GM12878 (cell line): ENCODE measurements around the gene ITGA11. TPM values are rescaled to one million over a fixed set of nuclear protein-coding genes. Genes with fewer than 3 reads are reported as not detected.
A peak's percentile ranks its signal among the peaks of the same experiment; 100 is the strongest.

ENCODE experiments used
- ATAC-seq: fragments of 200-7000 bp; cut with Tn5 transposase; 3 replicates; pipeline ENCODE4 v1.9.1; 2020; ENCODE audit warnings: mild to moderate bottlenecking, moderate library complexity
- BruUV-seq: library from RNA; stranded (reverse); fragments of 400-500 nt; replicated peaks from 2 replicates; lab custom pipeline; 2021; lab: Mats Ljungman, UMichigan
- CTCF ChIA-PET: fragments of 300-600 bp; sonication (Branson Sonifier 250); formaldehyde crosslinking; extraction: SDS; loops from one replicate; lab custom pipeline; 2021; ENCODE audit warnings: inconsistent platforms; lab: Yijun Ruan, JAX
- POLR2A ChIA-PET: fragments of 350-600 bp; formaldehyde crosslinking; extraction: SDS; loops from one replicate; lab custom pipeline; 2021; ENCODE audit warnings: inconsistent platforms; lab: Charles Lee
- RAD21 ChIA-PET: fragments of 300-600 bp; sonication (Branson Sonifier 250); formaldehyde crosslinking; loops from one replicate; lab custom pipeline; 2023; ENCODE audit warnings: antibody characterized with exemption; ENCODE audit not compliant: unreplicated experiment; lab: Charles Lee
- SMC1A ChIA-PET: fragments of 300-600 bp; sonication (Branson Sonifier 250); formaldehyde crosslinking; loops from one replicate; lab custom pipeline; 2023; ENCODE audit not compliant: unreplicated experiment, uncharacterized antibody; lab: Charles Lee
- DNase-seq: peaks from one replicate; pipeline ENCODE4 v3.0.0-alpha.2; 2011; ENCODE audit warnings: low read depth, low spot score
- FAIRE-seq: peaks from 3 replicates; lab custom pipeline; 2011; peaks lifted over from hg19 to GRCh38; lab: Jason Lieb, UNC
- H2AFZ ChIP-seq: 2 replicates; pipeline ENCODE4 v1.6.0; 2011; ENCODE audit warnings: low read depth, low read length, control low read depth; ENCODE audit not compliant: control insufficient read depth
- H3K27ac ChIP-seq: 2 replicates; pipeline ENCODE4 v1.5.1; 2011; ENCODE audit warnings: control low read depth; ENCODE audit not compliant: control insufficient read depth, insufficient read depth
- H3K27me3 ChIP-seq, 2 experiments: replicated peaks in 1 of 2; 2 replicates each; pipeline versions ENCODE4 v1.6.0 to v1.6.1; 2011; ENCODE audit warnings: low read length in 1 of 2; ENCODE audit not compliant: control insufficient read depth in 2 of 2, insufficient read depth in 2 of 2
- H3K36me3 ChIP-seq, 2 experiments: 2 replicates each; pipeline ENCODE4 v1.5.1; 2011; ENCODE audit warnings: low read length in 1 of 2; ENCODE audit not compliant: control insufficient read depth in 2 of 2, insufficient read depth in 2 of 2
- H3K4me1 ChIP-seq: 2 replicates; pipeline ENCODE4 v1.6.1; 2011; ENCODE audit warnings: mild to moderate bottlenecking, low read length, moderate library complexity, mixed read lengths; ENCODE audit not compliant: control insufficient read depth, insufficient read depth
- H3K4me2 ChIP-seq: 2 replicates; pipeline ENCODE4 v1.6.0; 2011; ENCODE audit warnings: control low read depth; ENCODE audit not compliant: control insufficient read depth, insufficient read depth
- H3K4me3 ChIP-seq: fragments of 200-600 bp; sonication (generic); 2 replicates; pipeline ENCODE4 v1.5.1; 2016
- H3K79me2 ChIP-seq: 2 replicates; pipeline ENCODE4 v1.6.0; 2011; ENCODE audit warnings: low read length; ENCODE audit not compliant: control insufficient read depth, insufficient read depth
- H3K9ac ChIP-seq: 2 replicates; pipeline ENCODE4 v1.8.0; 2011; ENCODE audit warnings: low read length, control low read depth, mixed read lengths; ENCODE audit not compliant: control insufficient read depth, insufficient read depth
- H3K9me3 ChIP-seq: replicated peaks from 3 replicates; pipeline ENCODE4 v1.5.1; 2011; ENCODE audit warnings: mild to moderate bottlenecking, low read length; ENCODE audit not compliant: control insufficient read depth, insufficient read depth
- H4K20me1 ChIP-seq: 2 replicates; pipeline ENCODE4 v1.6.0; 2011; ENCODE audit not compliant: control insufficient read depth, insufficient read depth
- BCL11A ChIP-seq: IDR thresholded peaks from 2 replicates; pipeline ENCODE4 v1.6.1; 2011; ENCODE audit warnings: low read depth, low read length
- DPF2 ChIP-seq: fragments of 450-650 bp; IDR thresholded peaks from 2 replicates; pipeline ENCODE4 v1.6.1; 2017; ENCODE audit warnings: mild to moderate bottlenecking
- FOXK2 ChIP-seq: fragments of 450-650 bp; IDR thresholded peaks from 2 replicates; pipeline ENCODE4 v1.6.1; 2017; ENCODE audit warnings: mild to moderate bottlenecking, moderate library complexity
- GATAD2B ChIP-seq: fragments of 450-650 bp; conservative IDR thresholded peaks from 2 replicates; pipeline ENCODE4 v1.6.1; 2017; ENCODE audit warnings: low read depth, mild to moderate bottlenecking, moderate library complexity
- KLF5 ChIP-seq: fragments of 450-650 bp; IDR thresholded peaks from 2 replicates; pipeline ENCODE4 v1.6.1; 2014; ENCODE audit warnings: mild to moderate bottlenecking; ENCODE audit not compliant: partially characterized antibody
- MEF2A ChIP-seq: IDR thresholded peaks from 2 replicates; pipeline ENCODE4 v1.6.1; 2011; ENCODE audit warnings: low read depth, mild to moderate bottlenecking, low read length, moderate library complexity; ENCODE audit not compliant: insufficient read depth
- MEF2B ChIP-seq: fragments of 450-650 bp; IDR thresholded peaks from 2 replicates; pipeline ENCODE4 v1.6.1; 2018; ENCODE audit warnings: mild to moderate bottlenecking, moderate library complexity; ENCODE audit not compliant: partially characterized antibody, poor library complexity, severe bottlenecking
- MTA2 ChIP-seq: fragments of 450-650 bp; IDR thresholded peaks from 2 replicates; pipeline ENCODE4 v1.6.1; 2016; ENCODE audit warnings: low read depth, mild to moderate bottlenecking, moderate library complexity
- MYB ChIP-seq: fragments of 150-350 bp; IDR thresholded peaks from 2 replicates; pipeline ENCODE4 v1.6.1; 2014; ENCODE audit warnings: mild to moderate bottlenecking, low read depth, low read length, borderline replicate concordance
- NR2C2 ChIP-seq: IDR thresholded peaks from 2 replicates; pipeline ENCODE4 v1.6.1; 2011; ENCODE audit warnings: borderline replicate concordance, low read depth; ENCODE audit not compliant: control insufficient read depth, insufficient read length
- NR2F1 ChIP-seq: fragments of 450-650 bp; conservative IDR thresholded peaks from 2 replicates; pipeline ENCODE4 v1.6.1; 2017; ENCODE audit warnings: mild to moderate bottlenecking
- SMAD1 ChIP-seq: fragments of 450-650 bp; IDR thresholded peaks from 2 replicates; pipeline ENCODE4 v1.6.1; 2018; ENCODE audit warnings: mild to moderate bottlenecking, low read depth; ENCODE audit not compliant: partially characterized antibody
- SMAD5 ChIP-seq: IDR thresholded peaks from 2 replicates; pipeline ENCODE4 v1.6.1; 2016; ENCODE audit warnings: antibody characterized with exemption, low read depth
- ZBTB40 ChIP-seq: fragments of 450-650 bp; IDR thresholded peaks from 2 replicates; pipeline ENCODE4 v1.6.1; 2016; ENCODE audit warnings: mild to moderate bottlenecking, moderate library complexity, borderline replicate concordance
- WGBS: methylation state at CpG from one replicate; pipeline ENCODE4 v1.1.6; 2016; ENCODE audit warnings: low lambda C conversion rate; ENCODE audit not compliant: insufficient replicate concordance, insufficient coverage; ENCODE audit errors: missing lambda C conversion rate; 5-methylcytosine and 5-hydroxymethylcytosine counted together
- in situ Hi-C: fragments of 300-500 bp; cut with MboI; formaldehyde crosslinking; loops from 9 replicates; pipeline ENCODE4 v1.14.3; 2018; ENCODE audit warnings: mixed read lengths
- intact Hi-C: fragments of 100-400 bp; cut with micrococcal nuclease; formaldehyde crosslinking; loops from one replicate; pipeline ENCODE4 v1.14.2; 2022; ENCODE audit not compliant: unreplicated experiment
- polyA plus RNA-seq, 11 experiments: library from polyadenylated mRNA; depleted of rRNA in 4 of 11; unstranded in 6 of 11; stranded (reverse) in 5 of 11; fragments of >200 nt; fragmentation: Nextera tagmentation in 4 of 11; fragmentation: Illumina TruSeq in 1 of 11; extraction: Ambion mirVana in 4 of 11; extraction: Trizol in 1 of 11; gene quantifications; 1 replicate in 1 of 11; 2 replicates in 10 of 11; pipeline versions ENCODE4 v1.2.1 to v1.2.3, GENCODE V29; 2011 to 2016; ENCODE audit warnings: inconsistent platforms in 2 of 11, missing spikeins in 2 of 11, low read depth in 1 of 11
- total RNA-seq, 4 experiments: library from RNA; depleted of rRNA in 3 of 4; stranded (reverse); fragments of >200 nt in 3 of 4; fragmentation: Illumina TruSeq in 1 of 4; extraction: Trizol in 1 of 4; gene quantifications; 2 replicates each; pipeline versions ENCODE4 v1.2.1 to v1.2.3, GENCODE V29; 2013 to 2021
- TF ChIP-seq, protein P1 (sequence below), 3 experiments: IDR thresholded peaks in 2 of 3; conservative IDR thresholded peaks in 1 of 3; 2 replicates each; pipeline ENCODE4 v1.5.1; 2011; ENCODE audit warnings: low read depth in 3 of 3, low read length in 3 of 3, mild to moderate bottlenecking in 3 of 3, control low read depth in 2 of 3, moderate library complexity in 2 of 3, inconsistent platforms in 1 of 3, mixed read lengths in 1 of 3; ENCODE audit not compliant: control insufficient read depth in 2 of 3, insufficient read depth in 1 of 3; ENCODE audit errors: extremely low read depth in 1 of 3
- TF ChIP-seq, protein P2 (sequence below): IDR thresholded peaks from 2 replicates; pipeline ENCODE4 v1.6.1; 2011; ENCODE audit warnings: mild to moderate bottlenecking, low read depth, low read length, moderate library complexity; ENCODE audit not compliant: insufficient replicate concordance

ITGA11 gene
- total and polyA plus RNA-seq, 10 of the 15 experiments (the other 5 are each of a cell fraction or from before 2014, with no cell fraction given), result under 0.01 to 0.36 (median 0.13) TPM; not detected in 1

DNA sequence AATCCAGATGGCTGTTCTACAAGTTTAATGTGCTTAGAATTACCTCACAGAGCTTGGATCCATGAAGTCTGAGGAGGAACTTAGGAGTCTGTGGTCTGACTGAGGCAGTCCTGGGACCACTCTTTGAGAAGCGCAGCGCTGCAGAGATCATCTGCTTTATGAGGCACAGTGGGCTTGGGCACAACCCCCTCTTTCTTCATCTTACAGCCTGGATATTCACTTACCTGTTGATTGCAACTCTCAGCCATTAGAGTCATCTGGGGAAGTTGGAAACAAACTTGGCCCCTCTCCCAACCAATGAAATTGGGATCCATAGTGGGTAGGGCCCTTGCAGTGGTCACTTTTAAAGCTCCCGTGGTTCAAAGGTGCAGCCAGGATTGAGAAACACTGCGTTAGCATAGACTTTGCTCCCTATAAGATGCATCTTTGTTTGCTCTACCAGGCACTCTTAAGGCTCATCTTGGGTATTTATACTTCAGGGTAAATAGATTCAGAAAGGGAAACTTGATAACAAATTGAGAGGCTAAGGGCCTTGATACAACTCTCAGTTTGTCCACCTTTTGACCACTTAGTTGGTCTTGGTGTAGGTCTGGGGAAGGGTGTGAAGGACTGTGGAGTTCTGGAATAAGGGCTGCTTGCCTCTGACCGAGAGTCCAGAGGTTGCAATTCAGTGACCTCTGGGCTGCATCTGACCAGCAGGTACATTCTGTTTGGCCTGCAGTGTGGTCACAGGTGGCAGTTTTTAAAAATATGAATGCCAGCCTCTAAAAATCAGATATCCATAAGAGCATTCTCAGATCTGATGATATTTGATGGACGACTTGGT is 131.6 kb downstream of the ITGA11 start:
- Histone ChIP-seq H3K4me1 (peaks cover 27% of the 10 kb centered on the region), H3K9ac (peak overlapping the region; percentile 39; the same call in 1 of the 2 replicates), H3K9me3 (no peaks in the 10 kb centered on the region), H3K4me2 (no peak overlapping the region), H3K27ac (peak overlapping the region; percentile 84), H3K36me3 (peaks cover 0 to 7% of the 10 kb centered on the region in 2 experiments; a peak in 1 of 4 replicates), H4K20me1 (no peaks in the 10 kb centered on the region), H2AFZ (no peak overlapping the region), H3K4me3 (no peak overlapping the region), H3K79me2 (peaks cover 1% of the 10 kb centered on the region), H3K27me3 (no peaks in the 10 kb centered on the region)
- WGBS, result 99% methylated on average over 6 of the region's 6 CpGs
- BruUV-seq, result no TSS peak
- ChIA-PET CTCF (interaction anchor here (2.9 to 4.1 kb wide), 2 partner anchors 47 to 239 kb away, joined by 5 to 20 read pairs; no protein-coding TSS in a partner anchor), SMC1A (interaction anchor here (0.9 to 1.0 kb wide), 3 partner anchors 20 to 494 kb away, joined by 3 to 4 read pairs (median 3); no protein-coding TSS in a partner anchor), RAD21 (interaction anchor here (0.5 kb wide), 1 partner anchor 1749 kb away, joined by 3 read pairs; no protein-coding TSS in a partner anchor), POLR2A (no interaction called here)
- intact Hi-C loops, result no loop called here
- DNase-seq (no peak), FAIRE-seq (no peak), ATAC-seq (no peak)
- in situ Hi-C loops, result loop anchor here (5.0 kb wide), 1 partner anchor 242 kb away; no protein-coding TSS in a partner anchor
- TF ChIP-seq SMAD5 (no peak), NR2C2 (no peak), MEF2B (no peak), MYB (no peak), KLF5 (no peak), DPF2 (no peak), MTA2 (no peak), MEF2A (no peak), SMAD1 (no peak), FOXK2 (no peak), NR2F1 (no peak), BCL11A (no peak), ZBTB40 (no peak), GATAD2B (no peak)
- TF ChIP-seq, protein P1, sequence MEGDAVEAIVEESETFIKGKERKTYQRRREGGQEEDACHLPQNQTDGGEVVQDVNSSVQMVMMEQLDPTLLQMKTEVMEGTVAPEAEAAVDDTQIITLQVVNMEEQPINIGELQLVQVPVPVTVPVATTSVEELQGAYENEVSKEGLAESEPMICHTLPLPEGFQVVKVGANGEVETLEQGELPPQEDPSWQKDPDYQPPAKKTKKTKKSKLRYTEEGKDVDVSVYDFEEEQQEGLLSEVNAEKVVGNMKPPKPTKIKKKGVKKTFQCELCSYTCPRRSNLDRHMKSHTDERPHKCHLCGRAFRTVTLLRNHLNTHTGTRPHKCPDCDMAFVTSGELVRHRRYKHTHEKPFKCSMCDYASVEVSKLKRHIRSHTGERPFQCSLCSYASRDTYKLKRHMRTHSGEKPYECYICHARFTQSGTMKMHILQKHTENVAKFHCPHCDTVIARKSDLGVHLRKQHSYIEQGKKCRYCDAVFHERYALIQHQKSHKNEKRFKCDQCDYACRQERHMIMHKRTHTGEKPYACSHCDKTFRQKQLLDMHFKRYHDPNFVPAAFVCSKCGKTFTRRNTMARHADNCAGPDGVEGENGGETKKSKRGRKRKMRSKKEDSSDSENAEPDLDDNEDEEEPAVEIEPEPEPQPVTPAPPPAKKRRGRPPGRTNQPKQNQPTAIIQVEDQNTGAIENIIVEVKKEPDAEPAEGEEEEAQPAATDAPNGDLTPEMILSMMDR (IDR thresholded peaks at IDR 0.05 in 2 of 3, conservative IDR thresholded peaks at IDR 0.05 in 1 of 3; ENCODE audit: control insufficient read depth in 2 of 3, extremely low read depth in 1 of 3, insufficient read depth in 1 of 3, low read depth in 3 of 3, low read length in 3 of 3), result no peak
- TF ChIP-seq, protein P2, sequence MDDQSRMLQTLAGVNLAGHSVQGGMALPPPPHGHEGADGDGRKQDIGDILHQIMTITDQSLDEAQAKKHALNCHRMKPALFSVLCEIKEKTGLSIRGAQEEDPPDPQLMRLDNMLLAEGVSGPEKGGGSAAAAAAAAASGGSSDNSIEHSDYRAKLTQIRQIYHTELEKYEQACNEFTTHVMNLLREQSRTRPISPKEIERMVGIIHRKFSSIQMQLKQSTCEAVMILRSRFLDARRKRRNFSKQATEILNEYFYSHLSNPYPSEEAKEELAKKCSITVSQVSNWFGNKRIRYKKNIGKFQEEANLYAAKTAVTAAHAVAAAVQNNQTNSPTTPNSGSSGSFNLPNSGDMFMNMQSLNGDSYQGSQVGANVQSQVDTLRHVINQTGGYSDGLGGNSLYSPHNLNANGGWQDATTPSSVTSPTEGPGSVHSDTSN, result no peak
